Measurements from ENCODE around the gene ZBED6.
"Not testable (repeated sequence)": the region's sequence is repeated elsewhere in the genome, so short reads cannot be mapped to it uniquely, and the experiment has no call there.

ZBED6 gene, protein sequence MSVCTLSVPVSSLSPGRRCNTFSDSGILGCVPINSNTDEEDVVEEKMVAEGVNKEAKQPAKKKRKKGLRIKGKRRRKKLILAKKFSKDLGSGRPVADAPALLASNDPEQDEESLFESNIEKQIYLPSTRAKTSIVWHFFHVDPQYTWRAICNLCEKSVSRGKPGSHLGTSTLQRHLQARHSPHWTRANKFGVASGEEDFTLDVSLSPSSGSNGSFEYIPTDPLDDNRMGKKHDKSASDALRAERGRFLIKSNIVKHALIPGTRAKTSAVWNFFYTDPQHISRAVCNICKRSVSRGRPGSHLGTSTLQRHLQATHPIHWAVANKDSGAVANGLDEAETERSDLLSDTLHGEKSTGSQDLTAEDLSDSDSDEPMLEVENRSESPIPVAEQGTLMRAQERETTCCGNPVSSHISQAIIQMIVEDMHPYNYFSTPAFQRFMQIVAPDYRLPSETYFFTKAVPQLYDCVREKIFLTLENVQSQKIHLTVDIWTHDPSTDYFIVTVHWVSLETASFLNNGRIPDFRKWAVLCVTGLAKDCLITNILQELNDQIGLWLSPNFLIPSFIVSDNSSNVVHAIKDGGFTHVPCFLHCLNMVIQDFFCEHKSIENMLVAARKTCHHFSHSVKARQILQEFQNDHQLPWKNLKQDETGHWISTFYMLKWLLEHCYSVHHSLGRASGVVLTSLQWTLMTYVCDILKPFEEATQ (N-terminal part only)

DNA sequence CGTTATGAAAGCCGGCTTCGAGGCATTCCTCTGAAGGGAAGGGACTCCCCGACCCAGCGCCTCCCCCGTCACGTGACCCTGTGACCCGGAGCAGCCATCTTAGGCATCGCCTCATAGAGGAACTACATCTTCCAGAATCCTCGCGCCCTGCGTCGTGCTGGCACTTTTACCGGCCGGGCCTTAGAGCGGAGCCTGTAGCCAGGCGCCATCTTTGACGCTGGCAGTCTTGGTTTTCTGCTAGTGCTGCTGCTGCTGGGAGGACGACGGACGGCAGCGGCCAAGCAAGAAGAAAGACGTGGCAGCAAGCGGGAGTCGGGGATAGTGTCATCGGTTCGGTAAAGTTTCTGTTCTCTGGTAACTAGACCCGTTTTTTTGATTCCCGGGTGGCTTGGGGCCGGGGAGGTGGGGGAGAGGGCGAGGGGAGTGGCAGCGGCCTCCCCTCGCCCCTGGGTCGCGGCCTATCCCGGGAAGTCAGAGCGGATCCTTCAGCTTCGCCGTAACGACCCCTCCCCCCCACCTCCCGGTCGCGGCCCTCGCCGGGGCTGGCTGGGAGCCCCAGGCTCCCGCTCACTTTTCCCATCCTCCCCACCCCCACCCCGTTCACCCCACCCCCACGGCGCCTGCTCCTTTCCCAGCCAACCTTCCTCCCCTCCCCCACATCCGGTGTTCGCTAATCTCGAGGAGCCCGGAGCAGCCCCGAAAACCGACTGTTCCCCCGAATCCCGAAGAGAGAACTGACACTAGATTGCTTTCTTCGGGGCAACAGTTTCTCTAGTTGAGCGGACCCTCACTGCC lies at the start of gene ZBED6, which contains the start of gene ZC3H11A:
Gene ZBED6 (plus strand): TSS at position 183 of the 795 bp plus-strand sequence. CDS start 1,900 bp downstream, outside the sequence.
Gene ZC3H11A (plus strand): TSS at position 183 of the 795 bp plus-strand sequence. CDS start 21,448 bp downstream, outside the sequence.
- peak; percentile 100 for DNase-seq

DNA sequence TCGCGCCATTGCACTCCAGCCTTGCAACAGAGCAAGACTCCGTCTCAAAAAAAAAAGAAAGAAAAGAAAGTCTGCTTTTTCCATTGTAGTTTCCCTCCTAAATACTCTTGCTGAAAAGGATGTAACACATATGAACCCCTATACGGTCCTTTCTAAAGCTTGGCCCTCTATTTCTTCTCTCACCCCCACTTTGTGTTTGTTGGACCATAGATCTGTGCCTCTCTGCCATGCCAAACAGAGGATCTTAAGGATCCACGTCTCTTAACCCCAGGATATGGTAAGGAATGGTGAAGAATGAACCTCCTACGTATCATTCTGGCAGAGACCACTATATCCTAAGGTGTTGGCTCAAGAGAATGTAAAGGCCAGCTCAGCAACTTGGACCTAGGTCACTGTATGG lies 49.1 kb upstream of the ZBED6 start:
- DNase-seq: no peak

DNA sequence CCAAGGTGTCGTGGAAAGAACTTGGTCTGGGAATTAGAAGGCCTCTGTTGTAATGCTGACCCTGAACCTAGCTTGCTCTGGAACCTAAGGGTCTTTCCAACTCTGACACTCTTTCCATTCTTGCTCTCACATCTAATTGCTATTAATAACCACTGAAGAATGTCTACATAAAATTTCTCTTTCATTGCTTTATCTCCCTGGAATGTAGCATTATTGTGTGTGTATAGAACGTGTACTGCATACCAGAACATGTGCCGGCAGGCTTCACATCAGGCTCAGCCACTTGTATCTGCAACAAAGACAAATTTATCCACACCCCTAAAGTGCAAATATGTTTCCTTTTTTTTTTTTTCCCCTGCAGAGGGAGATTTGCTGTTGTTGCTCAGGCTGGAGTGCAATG lies 44.4 kb upstream of the ZBED6 start:
- DNase-seq: no peak

DNA sequence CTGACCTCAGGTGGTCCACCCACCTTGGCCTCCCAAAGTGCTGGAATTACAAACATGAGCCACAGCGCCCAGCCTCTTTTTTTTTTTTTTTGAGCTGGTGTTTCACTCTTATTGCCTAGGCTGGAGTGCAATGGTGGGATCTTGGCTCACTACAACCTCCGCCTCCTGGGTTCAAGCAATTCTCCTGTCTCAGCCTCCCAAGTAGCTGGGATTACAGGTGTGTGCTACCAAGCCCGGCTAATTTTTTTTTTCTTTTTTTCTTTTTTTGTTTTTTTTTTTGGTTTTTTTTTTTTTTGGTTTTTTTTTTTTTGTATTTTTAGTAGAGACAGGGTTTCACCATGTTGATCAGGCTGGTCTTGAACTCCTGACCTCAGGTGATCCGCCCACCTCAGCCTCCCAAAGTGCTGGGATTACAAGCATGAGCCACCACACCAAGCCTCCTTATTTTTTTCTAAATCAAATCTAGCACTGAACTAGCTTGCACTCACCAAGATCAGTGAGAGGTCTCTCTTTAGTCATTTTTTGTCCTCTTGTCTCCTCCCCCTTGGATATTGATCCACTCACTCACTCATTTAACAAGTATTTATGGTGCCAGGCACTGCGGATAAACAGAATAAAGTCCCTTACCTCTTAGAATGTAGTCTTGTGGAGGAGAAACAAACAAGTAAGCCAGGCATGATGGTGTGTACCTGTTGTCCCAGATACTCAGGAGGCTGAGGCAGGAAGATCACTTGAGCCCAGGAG lies 43.6 kb upstream of the ZBED6 start:
- not testable (repeated sequence) for DNase-seq

DNA sequence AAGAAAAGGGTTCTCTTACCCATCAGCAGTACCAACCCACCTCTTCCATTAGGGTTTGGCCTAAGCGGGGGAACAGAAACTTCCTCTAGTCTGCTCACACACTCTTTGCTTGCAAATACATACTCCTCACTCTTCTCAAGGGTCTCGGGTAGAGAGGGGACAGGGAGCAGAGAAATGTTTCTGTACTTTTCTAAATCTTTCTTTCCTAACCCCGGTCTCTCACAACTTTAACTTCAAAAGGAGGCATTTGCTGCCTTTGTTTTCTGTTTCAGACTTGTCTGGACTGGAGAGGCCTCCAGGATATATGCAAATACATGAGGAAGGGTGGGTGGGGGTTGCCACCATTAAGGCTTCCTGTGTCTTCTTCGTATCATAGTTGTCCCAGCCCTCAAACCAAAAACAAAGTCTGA lies 41.0 kb upstream of the ZBED6 start:
- DNase-seq: no peak

DNA sequence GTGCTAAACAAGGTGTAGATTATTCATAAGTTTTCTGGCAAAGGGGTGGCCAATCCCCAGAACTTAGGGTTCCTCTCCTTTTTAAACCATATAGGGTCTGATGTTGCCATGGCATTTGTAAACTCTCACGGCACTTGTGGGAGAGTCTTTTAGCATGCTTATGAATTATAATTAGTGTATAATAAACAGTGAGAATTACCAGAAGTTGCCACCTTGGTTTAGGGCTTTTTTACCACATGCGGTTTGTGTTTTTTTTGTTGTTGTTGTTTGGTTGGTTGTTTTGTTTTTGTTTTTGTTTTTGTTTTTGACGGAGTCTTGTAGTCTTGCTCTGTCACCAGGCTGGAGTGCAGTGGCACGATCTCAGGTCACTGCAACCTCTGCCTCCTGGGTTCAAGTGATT lies 39.4 kb upstream of the ZBED6 start:
- DNase-seq: no peak

DNA sequence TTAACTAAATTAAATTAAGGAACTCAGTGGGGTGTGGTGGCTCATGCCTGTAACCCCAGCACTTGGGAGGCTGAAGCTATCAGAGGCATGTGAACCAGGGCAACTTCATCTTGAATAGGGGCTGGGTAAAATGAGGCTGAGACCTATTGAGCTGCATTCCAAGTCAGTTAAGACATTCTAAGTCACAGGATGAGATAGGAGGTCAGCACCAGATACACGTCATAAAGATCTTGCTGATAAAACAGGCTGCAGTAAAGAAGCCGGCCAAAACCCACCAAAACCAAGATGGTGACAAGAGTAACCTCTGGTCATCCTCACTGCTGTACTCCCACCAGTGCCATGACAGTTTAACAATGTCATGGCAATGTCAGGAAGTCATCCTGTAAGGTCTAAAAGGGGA lies 36.7 kb upstream of the ZBED6 start:
- DNase-seq: not testable (repeated sequence)

DNA sequence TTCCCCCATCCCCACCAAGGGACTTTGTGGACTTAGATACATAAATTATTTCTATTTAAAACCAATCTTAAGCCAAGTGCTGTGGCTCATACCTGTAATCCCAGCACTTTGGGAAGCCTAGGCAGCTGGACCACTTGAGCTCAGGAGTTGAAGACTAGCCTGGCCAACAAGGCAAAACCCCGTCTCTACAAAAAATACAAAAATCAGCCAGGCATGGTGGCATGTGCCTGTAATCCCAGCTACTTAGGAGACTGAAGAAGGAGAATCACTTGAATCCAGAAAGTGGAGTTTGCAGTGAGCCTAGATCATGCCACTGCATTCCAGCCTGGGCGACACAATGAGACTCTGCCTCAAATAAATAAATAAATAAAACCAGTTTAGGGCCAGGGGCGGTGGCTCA lies 34.9 kb upstream of the ZBED6 start:
- DNase-seq: no peak

DNA sequence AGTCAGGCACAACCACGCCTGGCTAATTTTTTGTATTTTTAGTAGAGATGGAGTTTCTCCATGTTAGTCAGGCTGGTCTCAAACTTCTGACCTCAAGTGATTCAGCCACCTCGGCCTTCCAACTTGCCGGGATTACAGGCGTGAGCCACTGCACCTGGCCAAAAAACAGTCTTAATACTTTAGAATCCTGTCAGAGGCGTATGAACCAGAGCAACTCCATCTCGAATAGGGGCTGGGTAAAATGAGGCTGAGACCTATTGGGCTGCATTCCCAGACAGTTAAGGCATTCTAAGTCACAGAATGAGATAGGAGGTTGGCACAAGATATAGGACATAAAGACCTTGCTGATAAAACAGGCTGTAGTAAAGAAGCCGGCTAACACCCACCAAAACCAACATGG lies 33.5 kb upstream of the ZBED6 start:
- not testable (repeated sequence) for DNase-seq

DNA sequence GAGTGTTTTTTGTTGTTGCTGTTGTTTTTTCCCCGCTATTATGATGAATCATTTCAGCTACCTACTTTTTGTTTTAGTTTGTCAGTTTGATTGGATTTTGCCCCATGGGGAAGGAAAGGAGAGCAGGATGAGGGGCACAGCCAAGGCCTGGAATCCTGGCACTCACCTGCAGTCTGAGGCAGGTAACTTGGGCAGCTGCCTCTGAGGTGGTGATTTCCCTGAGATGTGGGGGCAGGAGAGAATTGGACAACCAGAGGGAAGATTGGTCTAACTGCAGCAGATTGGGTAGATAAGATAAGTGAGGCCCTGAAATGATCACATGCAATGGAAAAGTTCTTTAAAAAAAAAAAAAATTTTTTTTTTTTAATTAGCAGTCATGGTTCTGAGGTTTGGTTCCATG lies 31.9 kb upstream of the ZBED6 start:
- DNase-seq: no peak

DNA sequence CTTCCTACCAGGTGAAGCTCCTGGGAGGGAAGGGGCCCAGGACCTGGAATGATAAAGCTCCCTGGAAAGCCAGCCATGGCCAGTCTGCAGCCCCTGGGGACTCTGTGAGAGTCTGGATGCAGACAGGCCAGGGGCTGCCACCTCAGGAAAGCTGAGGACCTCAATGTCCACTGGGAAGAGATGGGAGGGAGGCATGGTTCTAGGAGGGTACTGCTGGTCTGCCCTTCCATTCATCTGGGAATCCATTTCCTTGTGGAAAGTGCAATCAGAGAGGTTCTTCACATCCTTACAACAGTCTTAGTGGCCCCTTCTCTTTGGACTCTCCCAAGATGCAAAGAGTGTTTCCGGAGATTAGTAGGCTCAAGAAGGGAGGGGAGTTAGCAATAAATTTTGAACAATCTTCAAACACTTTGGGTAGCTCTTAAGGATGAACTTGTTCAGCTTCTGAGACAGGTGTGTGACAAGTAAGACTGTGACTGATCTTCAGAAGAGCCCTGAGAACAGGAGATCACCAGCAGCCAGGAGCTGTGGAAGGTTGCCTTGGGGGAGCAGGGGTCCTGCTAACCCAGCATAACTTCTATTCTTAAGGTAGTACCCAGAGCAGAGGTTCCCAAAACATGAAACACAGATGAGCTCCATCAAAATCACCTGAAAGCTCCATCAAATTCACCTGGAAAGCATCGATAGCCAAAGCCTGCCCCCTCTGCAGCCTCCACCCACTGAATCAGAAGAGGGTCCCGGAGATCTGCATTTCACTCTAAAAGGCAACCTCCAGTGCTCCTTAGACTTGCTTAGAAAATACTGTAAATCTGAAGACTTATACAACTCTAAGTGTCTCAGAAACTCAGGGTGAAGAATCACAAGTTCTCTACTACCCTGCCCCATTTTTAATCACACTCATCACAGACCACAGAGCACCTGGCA lies 31.1 kb upstream of the ZBED6 start:
- no peak for DNase-seq

DNA sequence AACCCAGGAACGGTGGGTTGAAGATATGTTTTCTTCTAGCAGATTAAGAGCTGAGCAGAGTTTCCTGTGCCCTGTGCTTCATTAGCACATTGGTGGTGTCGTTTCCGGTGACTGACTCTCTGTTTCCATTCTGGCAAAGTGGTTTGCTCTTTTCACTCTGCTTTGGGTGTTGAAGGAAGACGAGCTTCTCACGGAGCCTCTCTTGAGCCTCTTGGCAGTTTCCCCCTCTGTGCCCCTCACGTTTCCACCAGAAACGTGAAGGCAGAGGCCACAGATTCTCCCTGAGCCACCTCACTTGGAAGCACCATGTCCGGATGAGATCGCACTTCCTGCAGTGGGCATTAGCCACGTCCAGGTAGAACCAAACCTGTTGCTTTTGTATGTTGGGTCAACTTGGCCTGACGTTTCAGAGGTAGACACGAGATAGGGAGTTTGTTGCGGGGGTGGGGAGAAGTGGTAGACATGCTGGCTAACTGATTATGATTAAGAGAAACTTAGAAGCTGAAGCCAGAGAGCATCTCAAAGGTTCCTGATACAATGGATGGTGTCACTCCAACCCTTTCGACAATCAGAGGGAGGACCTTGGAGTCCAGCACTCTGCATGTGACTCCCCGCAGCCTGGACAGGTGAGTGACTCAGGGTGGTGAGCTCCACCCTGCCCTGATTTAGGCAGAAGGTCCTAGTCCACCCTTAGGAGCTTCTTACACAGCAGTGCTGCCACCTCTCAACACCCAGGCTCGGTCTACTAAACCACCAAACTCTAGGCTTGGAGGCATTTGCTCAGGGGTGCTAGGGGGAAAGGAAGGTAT lies 30.2 kb upstream of the ZBED6 start, which contains the start of gene LAX1:
Gene LAX1 (plus strand): TSS at position 155 of the 809 bp plus-strand sequence. CDS start 383 bp downstream, at position 538.
- DNase-seq: peak; percentile 70

DNA sequence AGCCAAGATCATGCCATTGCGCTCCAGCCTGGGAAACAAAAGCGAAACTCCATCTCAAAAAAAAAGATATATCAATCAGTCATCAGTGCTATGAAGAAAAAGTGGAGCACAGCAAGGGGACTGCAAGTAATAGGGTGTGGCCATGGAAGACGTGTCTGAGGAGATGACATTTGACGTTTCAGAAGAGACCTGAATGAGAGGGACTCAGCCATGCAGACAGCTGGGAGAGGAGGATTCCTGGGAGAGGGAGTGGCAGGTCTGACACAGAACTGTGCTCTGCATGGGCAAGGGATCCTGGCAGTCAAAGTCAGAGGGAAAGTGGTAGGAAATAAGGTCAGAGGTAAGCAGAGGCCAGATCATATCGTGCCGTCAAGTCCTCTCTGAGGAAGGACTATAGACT lies 27.2 kb upstream of the ZBED6 start:
- no peak for DNase-seq

DNA sequence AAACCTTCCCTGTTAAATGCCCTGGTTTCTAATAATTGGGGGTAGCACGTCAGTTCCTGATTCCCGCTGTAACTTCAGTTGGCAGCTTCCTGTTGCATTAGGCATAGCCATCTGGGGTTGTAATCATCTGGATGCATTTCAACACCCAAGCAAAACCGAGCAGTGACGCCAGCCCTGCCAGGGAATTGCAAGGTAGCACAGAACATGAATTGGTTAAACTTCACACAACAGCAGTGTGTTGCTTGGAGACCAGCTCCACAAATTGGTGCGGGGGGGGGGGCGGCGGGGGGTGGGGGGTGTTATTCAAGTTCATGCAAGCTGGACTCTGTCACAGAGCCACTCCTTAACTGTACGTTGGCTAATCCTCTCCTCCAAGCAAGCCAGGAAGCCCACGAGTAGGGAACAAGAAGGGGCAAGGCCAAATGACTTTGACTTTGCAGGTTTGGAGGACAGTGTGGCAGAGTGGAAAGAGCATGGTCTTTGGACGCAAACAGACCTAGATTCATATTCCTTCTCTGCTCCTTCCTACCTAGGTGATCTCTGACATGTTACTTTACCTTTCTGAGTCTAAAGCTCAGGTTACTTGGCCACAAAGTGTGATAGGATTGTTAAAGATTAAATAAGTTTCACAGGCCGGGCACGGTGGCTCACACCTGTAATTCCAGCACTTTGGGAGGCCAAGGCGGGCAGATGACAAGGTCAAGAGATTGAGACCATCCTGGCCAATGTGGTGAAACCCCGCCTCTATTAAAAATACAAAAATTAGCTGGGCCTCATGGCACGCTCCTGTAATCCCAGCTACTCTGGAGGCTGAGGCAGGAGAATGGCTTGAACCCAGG lies 25.7 kb upstream of the ZBED6 start:
- DNase-seq: no peak

DNA sequence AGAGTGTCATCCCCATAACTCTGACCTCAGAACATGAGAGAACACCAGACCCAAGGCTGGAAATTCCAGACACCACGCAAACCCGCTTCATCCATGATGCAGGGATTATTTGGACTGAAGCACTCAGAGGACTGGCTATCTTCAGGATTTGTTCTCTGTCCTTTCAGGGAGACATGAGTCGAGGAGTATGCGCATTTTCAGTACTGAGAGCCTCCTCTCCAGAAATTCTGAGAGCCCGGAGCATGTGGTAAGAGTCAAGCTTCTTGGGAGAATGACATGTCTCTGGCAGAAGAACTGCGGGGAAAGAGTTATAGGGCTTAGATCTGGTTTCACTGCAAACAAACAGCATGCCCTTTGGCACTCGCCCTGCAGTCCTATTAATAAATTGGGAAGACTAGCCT lies 23.5 kb upstream of the ZBED6 start:
- DNase-seq: no peak

DNA sequence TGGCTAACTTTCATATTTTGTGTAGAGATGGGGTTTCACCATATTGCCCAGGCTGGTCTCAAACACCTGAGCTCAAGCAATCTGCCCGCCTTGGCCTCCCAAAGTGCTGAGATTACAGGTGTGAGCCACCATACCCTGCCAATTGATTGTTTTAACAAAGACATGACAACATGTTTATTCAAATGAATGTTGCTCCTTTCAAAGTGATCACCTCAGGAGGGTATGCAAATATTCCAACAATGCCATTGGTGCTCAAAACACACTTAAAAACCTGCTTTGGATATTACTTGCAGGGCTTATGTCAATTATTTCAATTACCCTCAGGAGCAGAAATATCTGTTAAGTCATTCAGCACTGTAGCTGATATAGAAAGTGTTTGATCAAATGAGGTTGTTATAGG lies 22.6 kb upstream of the ZBED6 start:
- DNase-seq: no peak

DNA sequence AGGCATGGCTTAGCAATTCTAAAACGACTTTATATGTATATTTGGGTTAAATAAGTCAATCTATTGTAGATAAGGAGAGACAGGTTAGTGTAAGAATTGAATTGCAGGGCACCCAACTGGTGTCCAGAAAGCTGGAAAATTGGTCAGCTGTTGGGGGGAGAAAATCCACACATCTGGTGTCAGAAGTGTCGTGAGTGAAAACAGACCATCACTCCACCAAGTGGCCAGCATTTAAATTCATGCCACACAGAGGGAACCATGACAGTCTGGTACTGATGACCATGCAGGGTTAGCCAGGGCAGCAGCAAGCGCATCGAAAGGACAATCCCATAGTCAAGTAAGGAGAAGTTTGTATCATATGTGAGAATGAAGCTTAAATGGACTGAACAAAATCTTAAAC lies 18.8 kb upstream of the ZBED6 start:
- no peak for DNase-seq

DNA sequence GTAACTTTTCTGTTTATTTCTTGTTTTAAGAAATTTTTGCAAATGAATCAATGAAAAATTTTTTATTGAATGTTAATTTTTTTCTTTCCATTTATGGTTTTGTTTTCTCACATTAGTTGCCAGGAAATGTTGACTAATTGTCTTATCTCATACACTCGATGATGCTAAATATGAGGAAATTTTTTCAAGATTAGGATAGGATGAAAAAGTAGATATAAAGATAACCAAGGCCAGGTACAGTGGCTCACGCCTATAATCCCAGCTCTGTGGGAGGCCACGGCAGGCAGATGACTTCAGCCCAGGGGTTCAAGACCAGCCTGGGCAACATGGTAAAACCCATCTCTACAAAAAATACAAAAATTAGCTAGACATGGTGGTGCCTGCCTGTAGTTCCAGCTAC lies 17.8 kb upstream of the ZBED6 start:
- DNase-seq: no peak

DNA sequence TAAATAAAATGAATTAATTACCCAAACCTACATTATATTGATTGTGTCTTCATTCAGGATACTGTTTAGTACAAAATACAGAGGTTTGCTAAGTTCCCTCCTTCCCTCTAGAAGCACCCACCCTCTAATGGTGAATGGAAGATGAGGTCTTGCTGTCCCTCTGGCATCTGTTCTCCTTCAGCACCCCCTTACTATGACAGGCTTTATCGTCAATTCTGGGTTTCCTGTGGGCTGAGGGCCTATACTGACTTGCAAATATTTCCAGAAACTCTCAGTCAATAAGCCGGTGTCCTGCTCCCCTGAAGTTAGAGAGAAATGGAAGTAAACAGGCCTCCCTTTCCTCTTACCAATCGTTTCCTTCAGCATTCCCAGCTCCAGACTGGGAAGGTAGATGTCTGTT lies 17.3 kb upstream of the ZBED6 start:
- DNase-seq: no peak

DNA sequence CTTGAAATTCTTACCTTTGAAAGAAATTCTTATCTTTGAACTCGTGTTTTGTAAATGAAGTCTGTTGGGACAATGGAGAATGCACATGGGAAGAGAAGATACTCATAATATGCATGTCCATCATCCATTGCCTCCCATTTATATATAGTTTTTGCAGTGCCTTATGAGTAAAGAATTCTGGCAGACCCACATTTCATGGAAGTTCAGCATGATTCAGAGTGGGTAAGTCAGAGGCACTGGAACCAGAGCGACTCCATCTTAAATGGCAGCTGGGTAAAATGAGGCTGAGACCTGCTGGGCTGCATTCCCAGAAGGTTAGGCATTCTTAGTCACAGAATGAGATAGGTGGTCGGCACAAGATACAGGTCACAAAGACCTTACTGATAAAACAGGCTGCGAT lies 16.6 kb upstream of the ZBED6 start:
- DNase-seq: no peak
